Mesodermal cell (in vitro differentiated cells): ENCODE measurements around the gene CCDC88C.

ENCODE experiments used
- H3K27ac ChIP-seq: 2 replicates; pipeline ENCODE4 v1.7.0; 2013; ENCODE audit warnings: mild to moderate bottlenecking, low read depth, low read length, moderate library complexity; ENCODE audit not compliant: severe bottlenecking
- H3K36me3 ChIP-seq: 2 replicates; pipeline ENCODE4 v1.7.1; 2013; ENCODE audit warnings: mild to moderate bottlenecking, low read length, moderate library complexity; ENCODE audit not compliant: control insufficient read depth, insufficient read depth
- H3K4me1 ChIP-seq: one replicate; pipeline ENCODE4 v1.7.1; 2013; ENCODE audit warnings: mild to moderate bottlenecking, low read length; ENCODE audit not compliant: insufficient read depth, control insufficient read depth, poor library complexity, severe bottlenecking
- H3K4me3 ChIP-seq: 2 replicates; pipeline ENCODE4 v1.7.0; 2013; ENCODE audit warnings: low read length, control low read depth, mild to moderate bottlenecking; ENCODE audit not compliant: insufficient read depth, poor library complexity, severe bottlenecking; ENCODE audit errors: extremely low read depth
- H3K9me3 ChIP-seq: 2 replicates; pipeline ENCODE4 v1.7.1; 2013; ENCODE audit warnings: mild to moderate bottlenecking, low read length, moderate library complexity; ENCODE audit not compliant: control insufficient read depth
- WGBS, 2 experiments: methylation state at CpG; one replicate each; pipeline ENCODE4 v1.1.5; 2013; ENCODE audit warnings: missing lambda C conversion rate in 2 of 2; ENCODE audit not compliant: insufficient coverage in 2 of 2; 5-methylcytosine and 5-hydroxymethylcytosine counted together

CCDC88C gene

GRCh38 chr14:91341334-91341733, 76.3 kb downstream of the CCDC88C start:
- 100% methylated on average over 1 of the region's 2 CpGs for WGBS, 2 experiments
- Histone ChIP-seq H3K27ac (no peak overlapping the region), H3K9me3 (no peaks in the 10 kb centered on the region), H3K4me3 (no peak overlapping the region), H3K36me3 (no peaks in the 10 kb centered on the region), H3K4me1 (no peaks in the 10 kb centered on the region)

- H3K4me1 ChIP-seq = no peaks in the 10 kb centered on the region
- H3K9me3 ChIP-seq = no peaks in the 10 kb centered on the region
- H3K4me3 ChIP-seq = no peak overlapping the region
- H3K27ac ChIP-seq = no peak overlapping the region
- 96 to 97% methylated on average over 22 to 24 of the region's 30 CpGs for WGBS, 2 experiments
- H3K36me3 ChIP-seq = no peaks in the 10 kb centered on the region
Observed at GRCh38 chr14:91339671-91340369, 77.8 kb downstream of the CCDC88C start.

GRCh38 chr14:91339076-91339475, 78.5 kb downstream of the CCDC88C start:
- WGBS, 2 experiments = 92 to 93% methylated on average over 14 to 17 of the region's 17 CpGs
- Histone ChIP-seq H3K36me3 (no peaks in the 10 kb centered on the region), H3K4me3 (no peak overlapping the region), H3K9me3 (no peaks in the 10 kb centered on the region), H3K4me1 (no peaks in the 10 kb centered on the region), H3K27ac (no peak overlapping the region)

- no peaks in the 10 kb centered on the region for H3K36me3 ChIP-seq
- no peak overlapping the region for H3K4me3 ChIP-seq
- no peak overlapping the region for H3K27ac ChIP-seq
- H3K4me1 ChIP-seq = no peaks in the 10 kb centered on the region
- 90 to 96% methylated on average over 3 of the region's 7 CpGs for WGBS, 2 experiments
- no peaks in the 10 kb centered on the region for H3K9me3 ChIP-seq
Observed at GRCh38 chr14:91338379-91338778, 79.2 kb downstream of the CCDC88C start.

- no peaks in the 10 kb centered on the region for H3K36me3 ChIP-seq
- no peak overlapping the region for H3K27ac ChIP-seq
- WGBS, 2 experiments = 95 to 96% methylated on average over 21 of the region's 23 CpGs
- H3K9me3 ChIP-seq = no peaks in the 10 kb centered on the region
- no peak overlapping the region for H3K4me3 ChIP-seq
- no peaks in the 10 kb centered on the region for H3K4me1 ChIP-seq
Observed at GRCh38 chr14:91337699-91338335, 79.8 kb downstream of the CCDC88C start.

- Histone ChIP-seq H3K4me3 (no peak overlapping the region), H3K4me1 (no peaks in the 10 kb centered on the region), H3K36me3 (no peaks in the 10 kb centered on the region), H3K27ac (no peak overlapping the region), H3K9me3 (no peaks in the 10 kb centered on the region)
- 60% methylated on average over 1 of the region's 9 CpGs; no CpG with 5 or more reads in 1 of the 2 experiments for WGBS, 2 experiments
Observed at GRCh38 chr14:91336093-91336450, 81.5 kb downstream of the CCDC88C start.

- H3K4me3 ChIP-seq = no peak overlapping the region
- no peaks in the 10 kb centered on the region for H3K36me3 ChIP-seq
- H3K27ac ChIP-seq = no peak overlapping the region
- H3K9me3 ChIP-seq = no peaks in the 10 kb centered on the region
- no peaks in the 10 kb centered on the region for H3K4me1 ChIP-seq
- 92 to 95% methylated on average over 11 to 16 of the region's 19 CpGs for WGBS, 2 experiments
Observed at GRCh38 chr14:91335191-91336092, 82.2 kb downstream of the CCDC88C start.

- H3K9me3 ChIP-seq = no peaks in the 10 kb centered on the region
- H3K4me3 ChIP-seq = no peak overlapping the region
- no peak overlapping the region for H3K27ac ChIP-seq
- 92 to 100% methylated on average over 2 of the region's 3 CpGs for WGBS, 2 experiments
- no peaks in the 10 kb centered on the region for H3K4me1 ChIP-seq
- no peaks in the 10 kb centered on the region for H3K36me3 ChIP-seq
Observed at GRCh38 chr14:91333650-91334039, 84.0 kb downstream of the CCDC88C start.

- H3K36me3 ChIP-seq = no peaks in the 10 kb centered on the region
- 91 to 92% methylated on average over 5 to 7 of the region's 17 CpGs for WGBS, 2 experiments
- no peak overlapping the region for H3K27ac ChIP-seq
- H3K9me3 ChIP-seq = no peaks in the 10 kb centered on the region
- H3K4me3 ChIP-seq = no peak overlapping the region
- no peaks in the 10 kb centered on the region for H3K4me1 ChIP-seq
Observed at GRCh38 chr14:91332986-91333649, 84.5 kb downstream of the CCDC88C start.

GRCh38 chr14:91332171-91332985, 85.2 kb downstream of the CCDC88C start:
- no peak overlapping the region for H3K4me3 ChIP-seq
- H3K36me3 ChIP-seq = no peaks in the 10 kb centered on the region
- WGBS, 2 experiments = 84% methylated on average over 15 to 16 of the region's 19 CpGs
- no peaks in the 10 kb centered on the region for H3K9me3 ChIP-seq
- no peak overlapping the region for H3K27ac ChIP-seq
- H3K4me1 ChIP-seq = no peaks in the 10 kb centered on the region
